Measurements from ENCODE around the gene RPL21.

DNA sequence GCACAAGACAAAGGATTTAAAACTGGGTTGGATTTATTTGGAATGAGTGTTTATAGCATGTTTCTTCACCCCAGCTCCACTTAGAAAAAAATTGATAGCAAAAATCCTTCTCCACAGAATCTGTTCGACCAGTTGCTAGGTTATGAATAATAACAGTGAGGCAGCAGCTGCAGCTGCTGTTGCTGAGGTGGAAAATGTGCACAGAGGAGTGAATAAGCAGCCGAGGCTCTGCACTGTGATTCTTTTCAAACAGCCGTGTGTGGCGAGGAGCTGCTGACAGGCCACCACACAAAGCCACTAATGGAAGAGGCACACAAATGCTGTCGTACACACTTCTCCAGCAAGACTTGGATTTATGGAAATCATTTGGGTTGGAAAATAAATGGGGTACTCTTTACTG, 12.8 kb downstream of the RPL21 start:
- TF ChIP-seq, protein P1, sequence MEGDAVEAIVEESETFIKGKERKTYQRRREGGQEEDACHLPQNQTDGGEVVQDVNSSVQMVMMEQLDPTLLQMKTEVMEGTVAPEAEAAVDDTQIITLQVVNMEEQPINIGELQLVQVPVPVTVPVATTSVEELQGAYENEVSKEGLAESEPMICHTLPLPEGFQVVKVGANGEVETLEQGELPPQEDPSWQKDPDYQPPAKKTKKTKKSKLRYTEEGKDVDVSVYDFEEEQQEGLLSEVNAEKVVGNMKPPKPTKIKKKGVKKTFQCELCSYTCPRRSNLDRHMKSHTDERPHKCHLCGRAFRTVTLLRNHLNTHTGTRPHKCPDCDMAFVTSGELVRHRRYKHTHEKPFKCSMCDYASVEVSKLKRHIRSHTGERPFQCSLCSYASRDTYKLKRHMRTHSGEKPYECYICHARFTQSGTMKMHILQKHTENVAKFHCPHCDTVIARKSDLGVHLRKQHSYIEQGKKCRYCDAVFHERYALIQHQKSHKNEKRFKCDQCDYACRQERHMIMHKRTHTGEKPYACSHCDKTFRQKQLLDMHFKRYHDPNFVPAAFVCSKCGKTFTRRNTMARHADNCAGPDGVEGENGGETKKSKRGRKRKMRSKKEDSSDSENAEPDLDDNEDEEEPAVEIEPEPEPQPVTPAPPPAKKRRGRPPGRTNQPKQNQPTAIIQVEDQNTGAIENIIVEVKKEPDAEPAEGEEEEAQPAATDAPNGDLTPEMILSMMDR (IDR thresholded peaks at IDR 0.05) = no peak
- TF ChIP-seq EZH2 (IDR thresholded peaks at IDR 0.05; ENCODE audit: borderline replicate concordance, insufficient read depth, low read depth, low read length, poor library complexity, severe bottlenecking) = no peak
